ENCODE data around the gene PLXNA2.

Gene PLXNA2

DNA sequence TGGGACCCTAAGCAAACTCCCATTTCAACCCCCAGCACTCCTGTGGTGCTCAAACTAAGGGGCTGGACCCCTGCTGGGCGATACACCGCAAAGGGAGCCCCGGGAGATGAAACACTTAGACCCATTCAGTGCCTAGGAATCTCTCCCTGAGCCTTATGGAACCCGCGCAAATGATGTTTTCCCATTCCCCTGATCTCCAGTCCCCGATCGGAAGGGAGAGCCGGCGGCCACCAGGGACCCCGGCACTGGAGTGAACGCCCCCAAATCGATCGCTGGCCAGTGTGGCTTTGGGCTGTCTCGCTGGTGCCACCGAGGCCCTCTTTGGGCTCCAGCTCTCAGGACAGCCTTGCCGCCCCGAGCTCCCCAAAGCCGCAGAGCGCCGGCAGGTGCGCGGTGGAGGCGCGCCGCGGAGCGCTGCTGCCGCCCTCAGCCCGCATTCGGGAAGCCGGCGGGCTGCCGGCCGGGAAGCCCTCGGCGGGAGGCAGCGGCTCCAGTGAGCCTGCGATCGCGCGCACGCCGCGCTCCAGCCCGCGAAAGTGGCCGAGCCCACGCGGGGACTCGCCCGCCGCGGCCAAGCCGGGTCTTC, 1.1 kb downstream of the PLXNA2 start:
- DNase-seq (ENCODE audit: low read depth in 2 of 2) = no peak

- no peak for DNase-seq (ENCODE audit: low read depth in 2 of 2)
Observed at GRCh38 chr1:208242146-208242545, 2.0 kb downstream of the PLXNA2 start.

- DNase-seq (ENCODE audit: low read depth in 2 of 2) = no peak
Observed at GRCh38 chr1:208241512-208241911, 2.7 kb downstream of the PLXNA2 start.

GRCh38 chr1:208240662-208241355, 3.4 kb downstream of the PLXNA2 start:
- DNase-seq (ENCODE audit: low read depth in 2 of 2) = no peak

DNA sequence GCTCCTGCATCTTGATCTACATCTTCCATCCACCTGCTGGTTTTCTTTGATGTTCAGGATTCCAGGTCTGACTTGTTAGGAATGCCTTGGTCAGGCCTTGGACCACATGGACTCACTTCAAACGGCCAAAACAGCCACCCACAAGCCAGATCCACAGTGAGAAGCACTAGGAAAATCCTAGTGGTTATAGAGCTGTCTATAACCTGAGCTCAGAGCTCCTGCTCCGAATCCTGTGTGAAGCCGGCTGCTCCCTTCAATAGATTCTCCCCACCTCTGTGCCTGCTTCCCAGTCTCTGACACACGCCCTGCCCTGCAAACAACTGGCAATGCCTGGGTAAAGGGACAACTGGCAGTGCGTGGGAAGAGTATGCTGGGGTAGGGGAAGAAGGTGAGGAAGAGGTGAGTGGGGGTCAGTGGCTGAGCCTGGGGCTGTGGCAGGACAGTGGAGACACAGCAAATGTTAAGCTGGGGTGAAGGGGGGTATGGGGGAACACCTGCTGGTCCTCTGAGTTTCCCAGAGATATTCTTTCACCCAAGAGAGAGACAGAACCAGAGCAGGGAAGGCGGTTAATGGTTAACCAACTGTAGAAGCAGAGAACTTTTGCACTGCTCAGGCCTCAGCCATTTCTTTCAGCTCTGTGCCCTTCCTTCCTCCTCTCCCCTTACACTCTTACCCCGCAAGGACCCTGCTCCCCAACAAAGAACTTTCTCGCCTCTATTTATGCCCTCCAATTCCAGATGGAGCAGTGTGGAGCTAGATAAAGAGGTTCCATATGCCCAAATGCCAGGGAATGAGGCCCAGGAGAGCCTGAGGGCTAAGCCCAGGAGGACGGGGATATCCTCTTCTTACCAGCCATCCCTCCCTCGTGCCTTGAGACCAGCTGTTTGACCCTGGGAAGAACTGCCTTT, 4.5 kb downstream of the PLXNA2 start:
- DNase-seq (ENCODE audit: low read depth in 2 of 2) = no peak

DNA sequence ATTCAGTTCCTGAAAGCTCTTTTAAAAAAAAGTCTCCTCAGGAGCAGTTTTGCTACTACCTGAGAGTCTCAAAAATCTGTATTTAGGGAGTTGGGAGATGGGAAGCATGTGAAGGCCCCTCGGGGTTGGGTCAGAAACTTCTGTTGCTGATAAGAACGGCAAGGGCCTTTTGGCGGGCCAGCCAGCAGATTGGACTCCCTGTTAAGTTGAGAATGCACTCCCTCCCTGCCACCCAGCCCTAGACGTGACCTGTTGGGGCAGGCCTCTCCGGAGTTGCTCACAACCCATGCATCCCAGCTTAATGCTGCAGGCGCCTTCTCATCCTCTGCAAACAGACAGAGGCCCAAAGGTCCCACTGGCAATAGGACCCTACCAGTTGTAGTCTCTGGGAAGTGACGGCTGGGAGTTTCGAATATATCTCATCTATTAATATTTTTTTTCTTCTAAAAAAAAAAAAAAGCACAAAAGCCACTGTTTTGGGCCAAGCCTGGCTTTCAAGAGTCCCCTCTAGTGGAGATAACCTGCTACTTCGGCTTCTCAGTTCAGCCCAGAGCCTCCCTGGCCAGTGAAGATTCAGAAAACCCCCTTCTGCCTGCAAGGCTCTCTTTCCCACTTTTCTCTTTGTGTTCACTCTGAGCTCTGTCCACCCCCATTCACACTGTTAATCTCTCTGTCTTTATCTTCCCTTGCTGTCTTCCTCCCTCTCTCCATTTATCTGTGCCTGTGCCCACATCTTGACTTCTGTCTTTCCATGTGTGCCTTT, 5.3 kb downstream of the PLXNA2 start:
- DNase-seq (ENCODE audit: low read depth in 2 of 2) = no peak

DNA sequence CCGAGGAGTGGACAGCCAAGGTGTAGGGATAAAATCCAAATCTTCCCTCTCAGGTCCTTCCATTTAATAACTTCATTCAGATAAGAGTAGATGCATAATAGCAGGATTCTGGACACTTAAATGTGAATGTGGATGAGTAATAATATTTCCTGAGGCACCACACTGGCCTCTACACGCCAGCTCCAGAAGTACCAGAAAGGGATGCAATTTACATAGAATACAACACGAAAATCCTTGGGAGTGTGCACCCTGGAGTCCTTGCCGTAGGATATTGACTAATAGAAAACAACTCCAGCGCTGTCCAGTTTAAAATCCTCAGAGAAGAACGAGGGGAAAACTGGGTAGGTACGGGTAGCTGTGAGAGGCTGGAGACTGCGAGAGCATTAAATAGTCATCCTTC, 6.9 kb downstream of the PLXNA2 start:
- no peak for DNase-seq (ENCODE audit: low read depth in 2 of 2)

DNA sequence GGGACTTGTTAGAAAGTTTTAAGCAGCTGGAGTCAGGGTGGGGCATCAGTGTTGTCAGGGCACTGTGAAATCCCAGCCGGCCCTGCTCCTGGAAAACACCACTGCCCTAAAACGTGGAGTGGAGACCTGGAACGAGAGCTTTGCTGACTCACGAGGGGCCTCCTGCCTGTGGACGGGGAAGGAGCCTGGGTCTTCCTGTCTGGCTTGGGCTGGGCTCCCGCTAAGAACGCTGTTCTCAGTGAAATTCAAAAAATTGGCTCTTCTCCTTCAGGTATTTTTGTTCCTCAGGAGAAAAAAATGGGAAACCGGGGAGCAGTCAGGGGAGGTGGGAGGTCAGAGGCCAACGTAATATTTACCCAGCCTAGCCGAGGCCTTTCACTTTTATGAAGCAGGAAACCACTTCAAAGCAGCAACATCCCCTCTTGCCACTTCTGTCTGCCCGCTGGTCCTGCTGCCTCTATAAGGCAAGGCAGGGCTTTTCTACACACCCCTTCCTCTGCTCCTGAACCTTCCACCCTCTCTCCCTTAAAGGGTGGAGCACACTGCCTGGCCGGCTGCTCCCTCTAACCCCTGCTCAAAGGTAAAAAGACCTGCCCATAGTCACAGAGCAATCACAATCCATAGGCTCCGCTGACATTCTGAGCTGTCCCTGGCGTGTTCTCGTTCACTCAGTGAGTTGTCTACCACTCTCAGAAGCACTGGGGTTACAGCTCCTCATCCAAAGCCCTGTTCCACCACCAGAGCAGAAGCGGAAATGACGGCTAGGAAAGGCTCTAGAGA, 8.0 kb downstream of the PLXNA2 start:
- no peak for DNase-seq (ENCODE audit: low read depth in 2 of 2)

GRCh38 chr1:208235356-208235981, 8.7 kb downstream of the PLXNA2 start:
- no peak for DNase-seq (ENCODE audit: low read depth in 2 of 2)

DNA sequence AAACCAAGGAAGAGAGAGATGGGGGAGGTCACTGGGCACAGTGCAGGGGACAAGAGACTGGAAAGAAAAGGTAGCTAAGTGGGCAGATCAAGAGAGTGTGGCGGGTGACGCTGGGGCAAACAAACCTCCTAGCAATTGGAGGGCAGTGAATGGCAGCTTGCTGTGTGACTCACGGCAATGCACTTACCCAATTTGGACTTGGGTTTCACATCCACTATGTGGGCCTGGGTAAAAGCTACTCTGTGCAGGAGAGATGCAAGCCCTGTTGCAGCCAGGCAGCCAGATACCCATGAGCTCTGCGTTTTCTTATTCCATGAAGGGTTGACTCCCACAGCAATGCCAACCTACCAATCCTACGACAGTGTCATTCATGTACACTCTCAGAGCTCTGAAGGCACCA, 9.5 kb downstream of the PLXNA2 start:
- DNase-seq (ENCODE audit: low read depth in 2 of 2) = no peak

DNA sequence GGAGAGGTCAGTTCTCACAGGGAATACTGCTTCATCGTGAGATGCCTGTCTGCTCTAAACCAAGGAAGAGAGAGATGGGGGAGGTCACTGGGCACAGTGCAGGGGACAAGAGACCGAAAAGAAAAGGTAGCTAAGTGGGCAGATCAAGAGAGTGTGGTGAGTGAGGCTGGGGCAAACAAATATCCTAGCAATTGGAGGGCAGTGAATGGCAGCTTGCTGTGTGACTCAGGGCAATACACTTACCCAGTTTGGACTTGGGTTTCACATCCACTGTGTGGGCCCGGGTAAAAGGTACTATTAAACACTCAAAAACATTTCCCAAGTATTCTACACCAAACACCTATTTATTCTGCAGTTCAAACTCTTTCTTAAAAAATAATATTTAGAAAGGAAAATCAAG, 10.2 kb downstream of the PLXNA2 start:
- DNase-seq (ENCODE audit: low read depth in 2 of 2) = no peak

- no peak for DNase-seq (ENCODE audit: low read depth in 2 of 2)
Observed at GRCh38 chr1:208233546-208233945, 10.6 kb downstream of the PLXNA2 start.

GRCh38 chr1:208232662-208233038, 11.5 kb downstream of the PLXNA2 start:
- no peak for DNase-seq (ENCODE audit: low read depth in 2 of 2)

DNA sequence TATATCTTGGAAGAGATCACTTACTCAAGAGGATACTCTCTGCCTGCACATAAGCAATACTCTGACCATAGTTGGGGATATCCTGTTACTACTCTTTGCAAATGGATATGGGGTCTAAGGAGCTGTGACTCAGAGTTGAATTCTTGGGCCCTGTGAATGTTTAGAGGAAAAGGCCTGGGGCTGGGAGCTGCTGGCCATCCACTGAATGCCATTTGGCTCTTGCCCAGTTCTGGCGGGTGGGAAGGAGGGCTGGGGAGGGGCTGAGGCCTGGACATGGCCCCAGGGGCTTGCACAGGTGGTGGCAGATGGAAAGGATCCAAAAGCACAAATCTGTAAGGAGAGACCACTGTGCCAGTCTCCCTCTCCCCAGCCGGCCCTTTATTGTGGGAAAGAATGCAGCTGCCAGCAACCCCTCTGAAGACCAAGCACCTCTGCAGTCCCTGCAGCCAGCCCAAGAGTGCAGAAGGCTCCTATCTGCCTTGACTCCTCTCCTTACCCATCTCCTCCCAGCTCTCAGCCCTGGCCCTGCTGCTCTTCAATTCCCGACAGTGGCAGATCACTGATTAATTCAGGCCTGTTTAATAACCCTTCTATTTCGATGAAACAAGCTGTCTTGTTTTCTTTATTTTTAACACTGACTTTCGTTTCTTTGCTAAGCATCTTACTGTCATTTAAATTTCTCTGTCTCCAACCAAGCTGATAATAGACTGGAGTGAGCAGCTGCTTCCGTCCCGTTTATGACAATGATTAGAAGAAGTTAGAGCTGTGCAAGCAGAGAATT, 12.1 kb downstream of the PLXNA2 start:
- DNase-seq (ENCODE audit: low read depth in 2 of 2) = no peak

GRCh38 chr1:208230668-208231529, 13.3 kb downstream of the PLXNA2 start:
- no peak for DNase-seq (ENCODE audit: low read depth in 2 of 2)

DNA sequence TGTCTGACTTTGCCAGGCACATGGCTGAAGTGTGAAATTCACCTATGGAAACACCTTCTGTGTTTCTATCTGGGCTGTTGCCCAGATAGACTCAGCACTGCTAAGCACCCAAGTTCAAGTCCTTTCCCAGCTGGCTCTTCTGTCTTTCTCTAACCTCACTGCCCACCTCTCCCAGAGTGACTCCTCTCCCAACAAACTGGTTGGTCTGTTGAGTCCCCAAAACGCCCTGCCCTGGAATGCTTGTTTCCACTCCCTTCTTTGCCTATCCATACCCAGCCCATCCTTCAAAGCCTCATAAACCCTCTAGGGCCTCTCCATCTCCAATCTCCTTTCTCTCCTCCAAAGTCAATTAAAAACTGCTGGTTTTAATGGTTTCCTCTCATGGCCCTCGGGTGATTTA, 15.6 kb downstream of the PLXNA2 start:
- no peak for DNase-seq (ENCODE audit: low read depth in 2 of 2)

- no peak for DNase-seq (ENCODE audit: low read depth in 2 of 2)
Observed at GRCh38 chr1:208228026-208228425, 16.2 kb downstream of the PLXNA2 start.

GRCh38 chr1:208227366-208227765, 16.8 kb downstream of the PLXNA2 start:
- no peak for DNase-seq (ENCODE audit: low read depth in 2 of 2)

Measured in fibroblast of skin of left quadriceps (primary cell).